CD4-positive, alpha-beta T cell treated with Interleukin-21 for 1 hour (primary cell): ENCODE results near the gene PYGO1.
"Not testable (repeated sequence)": the region's sequence is repeated elsewhere in the genome, so short reads cannot be mapped to it uniquely, and the experiment has no call there.

Experiments
- DNase-seq: peaks from one replicate; pipeline ENCODE4 v3.0.0-alpha.2; 2020

Gene PYGO1

DNA sequence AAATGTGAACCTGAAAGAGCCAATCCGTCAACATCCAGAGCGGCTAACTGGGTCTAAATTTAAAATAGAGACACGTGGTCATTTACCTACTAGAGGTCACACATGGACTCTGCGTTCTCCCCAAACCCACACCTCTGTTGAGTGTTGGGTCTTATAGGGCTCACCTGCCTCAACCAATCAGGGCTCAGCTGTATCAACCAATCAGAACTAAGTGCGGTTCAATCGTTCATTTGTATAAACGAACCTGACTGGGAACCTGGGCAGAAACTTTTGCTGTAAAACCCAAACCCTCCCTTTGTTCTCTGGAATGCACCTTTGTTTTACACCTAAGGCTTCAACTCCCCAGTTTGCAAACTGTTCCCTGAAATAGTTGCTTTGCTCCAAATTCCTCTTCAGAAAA, 89.0 kb downstream of the PYGO1 start:
- no peak for DNase-seq

GRCh38 chr15:55498109-55498938, 89.8 kb downstream of the PYGO1 start:
- peak; percentile 70 for DNase-seq

DNA sequence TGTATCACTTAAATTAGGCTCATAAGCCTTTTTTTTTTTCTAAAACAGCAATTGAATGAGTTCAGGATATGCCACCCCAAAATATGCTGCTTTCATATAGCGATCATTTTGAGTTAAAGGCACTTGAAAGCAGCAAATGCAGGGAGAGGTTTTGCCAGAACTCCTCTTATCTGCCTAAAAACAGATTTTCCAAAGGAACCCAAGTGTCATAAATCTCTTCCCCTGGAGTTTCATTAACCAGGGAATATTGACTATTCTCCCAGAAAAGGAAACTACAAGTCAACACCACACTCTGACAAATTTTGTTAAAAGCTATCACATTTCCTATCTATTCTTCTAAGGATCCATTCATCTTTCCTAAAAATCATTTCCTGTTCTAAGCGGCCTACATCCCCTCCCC, 91.4 kb downstream of the PYGO1 start:
- no peak for DNase-seq

DNA sequence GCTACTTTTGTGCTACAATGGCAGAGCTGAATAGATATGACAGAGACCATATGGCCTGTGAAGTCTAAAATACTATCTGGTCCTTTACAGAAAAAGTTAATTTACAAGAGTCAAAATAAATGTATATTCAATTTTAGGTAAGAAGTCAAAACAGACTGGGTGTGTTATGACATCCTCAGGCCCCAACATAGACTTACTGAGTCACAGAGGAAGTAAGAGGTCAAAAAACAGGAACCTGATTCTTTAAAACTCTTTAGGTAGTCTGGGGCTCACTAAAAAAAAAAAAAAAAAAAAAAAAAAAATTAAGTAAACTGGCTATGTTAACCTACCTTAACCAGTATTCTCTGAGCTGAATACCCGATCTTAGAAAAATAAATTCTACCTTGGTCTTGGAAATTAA, 93.2 kb downstream of the PYGO1 start:
- DNase-seq: no peak

- not testable (repeated sequence) for DNase-seq
Measured at GRCh38 chr15:55488952-55489600, 99.1 kb downstream of the PYGO1 start.
